Measurements from ENCODE around the gene ANKRD11.
"Not testable (repeated sequence)": the region's sequence is repeated elsewhere in the genome, so short reads cannot be mapped to it uniquely, and the experiment has no call there.

The ANKRD11 gene

DNA sequence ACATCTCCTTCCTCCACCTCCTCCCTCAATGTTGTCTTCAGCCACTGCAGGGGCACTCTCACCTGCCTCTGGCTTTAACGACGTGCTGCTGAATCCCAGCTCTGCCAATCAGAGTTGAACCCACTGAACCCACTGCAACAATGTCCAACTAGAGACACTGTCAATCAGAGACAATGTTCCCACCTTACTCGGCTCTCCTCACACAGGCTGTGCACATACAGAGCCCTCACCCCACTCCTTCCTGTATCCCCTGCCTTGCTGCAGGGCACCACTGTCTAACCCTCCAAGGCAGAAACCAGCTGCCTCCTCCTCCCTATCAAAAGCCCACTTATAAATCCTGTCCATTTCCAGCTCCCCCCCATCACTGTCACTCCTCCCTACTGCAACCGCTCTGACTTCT is 58.7 kb downstream of the ANKRD11 start:
- DNase-seq (ENCODE audit: low read depth) = no peak
- TF ChIP-seq, protein P1, sequence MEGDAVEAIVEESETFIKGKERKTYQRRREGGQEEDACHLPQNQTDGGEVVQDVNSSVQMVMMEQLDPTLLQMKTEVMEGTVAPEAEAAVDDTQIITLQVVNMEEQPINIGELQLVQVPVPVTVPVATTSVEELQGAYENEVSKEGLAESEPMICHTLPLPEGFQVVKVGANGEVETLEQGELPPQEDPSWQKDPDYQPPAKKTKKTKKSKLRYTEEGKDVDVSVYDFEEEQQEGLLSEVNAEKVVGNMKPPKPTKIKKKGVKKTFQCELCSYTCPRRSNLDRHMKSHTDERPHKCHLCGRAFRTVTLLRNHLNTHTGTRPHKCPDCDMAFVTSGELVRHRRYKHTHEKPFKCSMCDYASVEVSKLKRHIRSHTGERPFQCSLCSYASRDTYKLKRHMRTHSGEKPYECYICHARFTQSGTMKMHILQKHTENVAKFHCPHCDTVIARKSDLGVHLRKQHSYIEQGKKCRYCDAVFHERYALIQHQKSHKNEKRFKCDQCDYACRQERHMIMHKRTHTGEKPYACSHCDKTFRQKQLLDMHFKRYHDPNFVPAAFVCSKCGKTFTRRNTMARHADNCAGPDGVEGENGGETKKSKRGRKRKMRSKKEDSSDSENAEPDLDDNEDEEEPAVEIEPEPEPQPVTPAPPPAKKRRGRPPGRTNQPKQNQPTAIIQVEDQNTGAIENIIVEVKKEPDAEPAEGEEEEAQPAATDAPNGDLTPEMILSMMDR (IDR thresholded peaks at IDR 0.05; ENCODE audit: low read length, missing control alignments) = no peak
- no peak overlapping the region for H3K4me3 ChIP-seq (replicated peaks; ENCODE audit: low read depth, low read length)

DNA sequence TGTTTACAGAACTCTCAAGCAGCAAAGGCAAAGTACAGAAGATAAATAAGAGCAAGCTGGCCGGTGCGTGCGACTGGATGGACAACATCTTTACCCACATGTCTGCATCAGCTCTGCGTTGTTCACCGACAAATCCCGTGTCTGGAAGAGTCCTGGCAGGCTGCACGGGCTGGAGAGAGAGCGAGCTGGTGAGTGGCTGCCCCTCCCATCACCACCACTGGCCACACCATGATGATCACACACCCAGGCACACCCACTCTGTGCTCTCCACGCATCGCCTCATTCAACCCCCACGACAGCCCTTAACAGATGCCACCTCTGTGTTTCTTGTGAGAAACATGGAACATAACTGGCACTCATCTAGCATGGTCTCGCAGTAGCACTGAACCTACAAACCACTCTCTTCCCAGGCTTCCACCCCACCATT is 59.2 kb downstream of the ANKRD11 start:
- no peak overlapping the region for H3K4me3 ChIP-seq (replicated peaks; ENCODE audit: low read depth, low read length)
- TF ChIP-seq, protein P1 (IDR thresholded peaks at IDR 0.05; ENCODE audit: low read length, missing control alignments) = no peak
- DNase-seq (ENCODE audit: low read depth) = no peak

DNA sequence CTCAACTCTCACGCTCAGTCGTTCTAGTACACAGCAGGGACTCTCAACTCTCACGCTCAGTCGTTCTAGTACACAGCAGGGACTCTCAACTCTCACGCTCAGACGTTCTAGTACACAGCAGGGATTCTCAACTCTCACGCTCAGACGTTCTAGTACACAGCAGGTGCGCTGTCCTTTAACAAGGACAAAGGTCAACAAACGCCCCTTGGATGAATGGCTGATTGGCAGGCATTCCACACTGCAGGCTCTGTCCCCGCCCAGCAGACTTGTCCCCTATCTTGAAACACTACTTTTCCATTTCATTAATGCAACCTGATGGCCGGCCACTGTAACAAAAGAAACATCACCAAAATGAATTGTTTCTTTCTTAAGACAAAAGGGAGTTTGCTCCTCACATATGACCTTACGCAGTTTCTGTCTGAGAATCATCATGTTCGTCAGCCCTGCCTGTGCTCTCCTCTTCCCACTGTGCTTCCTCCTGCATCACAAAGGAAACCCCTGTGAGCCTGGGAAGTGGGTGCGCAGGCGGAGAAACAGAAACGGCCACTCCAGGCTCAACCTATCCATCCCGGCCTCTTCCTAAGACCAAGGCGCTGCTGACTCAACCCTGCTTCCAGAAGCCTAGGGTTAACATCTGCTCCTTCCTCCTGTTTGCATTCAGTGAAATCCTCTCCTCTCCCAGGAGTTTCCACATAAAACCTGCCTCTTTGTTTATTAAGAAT is 59.8 kb downstream of the ANKRD11 start:
- TF ChIP-seq, protein P1 (IDR thresholded peaks at IDR 0.05; ENCODE audit: low read length, missing control alignments) = no peak
- no peak overlapping the region for H3K4me3 ChIP-seq (replicated peaks; ENCODE audit: low read depth, low read length)
- DNase-seq (ENCODE audit: low read depth) = no peak

DNA sequence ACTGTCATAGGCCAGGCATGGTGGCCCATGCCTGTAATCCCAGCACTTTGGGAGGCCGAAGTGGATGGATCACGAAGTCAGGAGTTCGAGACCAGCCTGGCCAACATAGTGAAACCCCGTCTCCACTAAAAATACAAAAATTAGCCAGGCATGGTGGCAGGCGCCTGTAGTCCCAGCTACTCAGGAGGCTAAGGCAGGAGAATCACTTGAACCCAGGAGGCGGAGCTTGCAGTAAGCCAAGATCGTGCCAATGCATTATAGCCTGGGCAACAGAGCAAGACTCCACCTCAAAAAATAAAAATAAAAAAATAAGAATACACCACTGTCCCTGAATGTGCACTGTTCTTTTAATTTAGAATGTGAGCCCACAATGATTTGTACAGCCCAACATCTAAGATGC is 61.8 kb downstream of the ANKRD11 start:
- DNase-seq (ENCODE audit: low read depth); H3K4me3 ChIP-seq (replicated peaks; ENCODE audit: low read depth, low read length): not testable (repeated sequence)

DNA sequence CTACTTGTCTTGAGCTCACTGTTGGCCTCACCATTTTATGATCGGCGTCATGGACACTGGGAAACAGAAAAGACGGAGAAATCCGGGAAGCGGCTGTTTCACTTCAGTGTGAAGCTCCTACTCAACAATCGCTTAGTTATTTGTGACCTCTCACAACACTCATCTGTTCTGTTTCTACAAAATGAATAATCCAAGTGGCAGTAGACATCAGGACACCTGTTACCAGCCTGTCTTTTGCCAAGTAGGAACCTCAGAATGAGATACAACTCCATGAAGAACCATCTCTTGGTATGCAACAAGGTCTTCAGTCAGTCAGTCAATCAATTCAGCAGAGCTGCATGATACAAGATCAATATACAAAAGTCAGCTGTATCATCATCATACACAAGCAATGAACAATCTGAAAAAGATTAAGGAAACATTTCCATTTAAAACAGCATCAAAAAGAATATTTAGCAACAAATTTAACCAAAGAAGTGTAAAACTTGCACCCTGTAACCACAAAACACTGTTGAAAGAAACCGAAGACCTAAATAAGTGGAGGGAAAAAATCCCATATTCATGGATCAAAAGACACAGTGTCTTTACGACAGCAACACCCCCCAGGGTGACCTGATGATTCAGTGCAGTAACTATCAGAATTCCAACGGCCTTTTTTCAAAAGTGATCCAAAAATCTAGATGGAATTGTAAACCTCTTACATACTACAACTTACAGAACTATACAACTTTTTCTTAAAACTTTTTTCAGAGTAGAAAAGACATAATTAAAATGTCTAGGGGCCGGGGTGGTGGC is 63.4 kb downstream of the ANKRD11 start:
- no peak overlapping the region for H3K4me3 ChIP-seq (replicated peaks; ENCODE audit: low read depth, low read length)
- TF ChIP-seq, protein P1 (IDR thresholded peaks at IDR 0.05; ENCODE audit: low read length, missing control alignments) = no peak

DNA sequence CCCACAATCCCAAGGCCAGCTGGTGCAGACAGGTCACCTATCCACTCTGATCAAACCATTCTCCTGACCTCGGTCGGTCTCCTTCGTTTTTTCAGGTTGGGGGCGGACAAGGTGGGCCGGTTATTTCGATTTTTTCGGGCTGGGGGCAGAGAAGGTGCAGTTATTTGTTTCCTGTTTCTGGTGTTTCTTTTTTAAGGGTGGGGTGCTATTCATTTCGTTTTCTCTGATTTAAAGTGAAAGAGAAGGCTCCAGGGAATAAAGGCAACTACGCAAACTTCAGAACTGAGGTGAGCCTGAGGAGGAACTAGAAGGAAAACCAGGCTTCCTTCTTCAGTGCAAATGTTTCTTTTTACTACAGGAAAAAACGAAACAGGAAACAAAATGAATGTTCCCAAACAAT is 64.8 kb downstream of the ANKRD11 start:
- TF ChIP-seq, protein P1 (IDR thresholded peaks at IDR 0.05; ENCODE audit: low read length, missing control alignments) = no peak
- no peak overlapping the region for H3K4me3 ChIP-seq (replicated peaks; ENCODE audit: low read depth, low read length)

More for the DNA sequence above, 63.4 kb downstream of the ANKRD11 start:
- no peak for DNase-seq (ENCODE audit: low read depth)

DNA sequence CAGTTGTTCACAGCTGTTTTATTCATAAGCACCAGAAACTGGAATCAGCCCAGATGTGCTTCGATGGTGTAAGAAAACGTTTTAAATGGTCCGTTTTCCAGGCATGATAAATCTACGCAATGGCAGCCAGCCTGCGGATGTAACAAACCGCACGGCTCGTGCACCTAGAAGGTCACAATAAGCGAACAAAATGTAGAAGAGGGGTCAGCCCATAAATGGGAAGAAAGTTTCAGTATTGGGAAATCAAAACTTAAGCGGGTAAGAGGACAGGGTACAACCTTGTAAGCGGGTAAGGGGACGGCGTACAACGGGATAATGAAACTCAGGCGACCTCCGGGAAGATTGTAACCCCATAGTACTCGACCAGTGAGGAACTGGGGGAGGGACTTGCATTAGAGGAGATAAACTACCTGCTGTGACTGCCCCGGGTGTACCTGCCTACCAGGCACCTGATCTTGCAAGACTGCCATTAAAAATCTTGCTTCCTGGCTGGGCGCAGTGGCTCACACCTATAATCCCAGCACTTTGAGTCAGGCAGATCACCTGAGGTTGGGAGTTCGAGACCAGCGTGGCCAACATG is 66.6 kb downstream of the ANKRD11 start:
- DNase-seq (ENCODE audit: low read depth) = no peak
- TF ChIP-seq, protein P1 (IDR thresholded peaks at IDR 0.05; ENCODE audit: low read length, missing control alignments) = no peak
- no peak overlapping the region for H3K4me3 ChIP-seq (replicated peaks; ENCODE audit: low read depth, low read length)

More for the DNA sequence above, 64.8 kb downstream of the ANKRD11 start:
- no peak for DNase-seq (ENCODE audit: low read depth)

Measured in fibroblast of pulmonary artery (primary cell).